SK-N-SH (cell line): ENCODE results near the gene MBP. TPM values are rescaled to one million over a fixed set of nuclear protein-coding genes. Genes with fewer than 3 reads are reported as not detected.

Experiments
- CTCF ChIA-PET: fragments of 300-600, 350-600 bp; formaldehyde crosslinking; extraction: SDS; loops from one replicate; lab custom pipeline; 2021; lab: Yijun Ruan, JAX
- POLR2A ChIA-PET: fragments of 350-600 bp; sonication (Branson Sonifier 250); formaldehyde crosslinking; extraction: SDS; loops from one replicate; lab custom pipeline; 2020; ENCODE audit warnings: antibody characterized with exemption, inconsistent platforms; lab: Yijun Ruan, JAX
- DNase-seq: peaks from one replicate; pipeline ENCODE4 v3.0.0; 2012
- H2AFZ ChIP-seq: fragments of 200-600 bp; sonication (generic); 2 replicates; pipeline ENCODE4 v1.8.1; 2016; ENCODE audit warnings: antibody characterized with exemption, mild to moderate bottlenecking, low read depth
- H3F3A ChIP-seq: fragments of 200-600 bp; sonication (generic); replicated peaks from 2 replicates; pipeline ENCODE3; 2016; ENCODE audit warnings: antibody characterized with exemption, mild to moderate bottlenecking; ENCODE audit not compliant: insufficient read depth
- H3K27ac ChIP-seq, 2 experiments: fragments of 200-500 bp in 1 of 2; fragments of 200-600 bp in 1 of 2; sonication (Bioruptor generic) in 1 of 2; sonication (generic), shearing (Covaris generic) in 1 of 2; 2 replicates each; pipeline versions ENCODE4 v1.5.1 to v1.6.1; 2014 to 2016; ENCODE audit warnings: low read depth in 2 of 2, inconsistent platforms in 1 of 2, low read length in 1 of 2, mild to moderate bottlenecking in 1 of 2, mixed read lengths in 1 of 2
- H3K27me3 ChIP-seq: fragments of 200-600 bp; sonication (generic), shearing (Covaris generic); 2 replicates; pipeline ENCODE4 v1.6.1; 2016; ENCODE audit warnings: mixed run types; ENCODE audit not compliant: insufficient read depth
- H3K36me3 ChIP-seq, 2 experiments: fragments of 200-500 bp in 1 of 2; fragments of 200-600 bp in 1 of 2; sonication (Bioruptor generic) in 1 of 2; sonication (generic) in 1 of 2; replicated peaks in 1 of 2; 2 replicates each; pipeline versions ENCODE3 to v1.5.1; 2014 to 2016; ENCODE audit warnings: low read length in 1 of 2, mild to moderate bottlenecking in 1 of 2; ENCODE audit not compliant: insufficient read depth in 2 of 2, control insufficient read depth in 1 of 2
- H3K4me1 ChIP-seq, 2 experiments: fragments of 200-500 bp in 1 of 2; fragments of 200-600 bp in 1 of 2; sonication (Bioruptor generic) in 1 of 2; sonication (generic), shearing (Covaris generic) in 1 of 2; 2 replicates each; pipeline versions ENCODE4 v1.5.1 to v1.6.1; 2014 to 2016; ENCODE audit warnings: low read depth in 1 of 2, low read length in 1 of 2, mixed run types in 1 of 2; ENCODE audit not compliant: insufficient read depth in 2 of 2, control insufficient read depth in 1 of 2
- H3K4me2 ChIP-seq: fragments of 200-600 bp; sonication (generic), shearing (Covaris generic); 2 replicates; pipeline ENCODE4 v1.6.1; 2017; ENCODE audit warnings: mixed run types
- H3K4me3 ChIP-seq, 2 experiments: fragments of 200-500 bp in 1 of 2; fragments of 200-600 bp in 1 of 2; sonication (Bioruptor generic) in 1 of 2; sonication (generic), shearing (Covaris generic) in 1 of 2; 2 replicates each; pipeline versions ENCODE4 v1.5.1 to v1.8.1; 2014 to 2016; ENCODE audit warnings: low read depth in 2 of 2, inconsistent platforms in 1 of 2, low read length in 1 of 2, mild to moderate bottlenecking in 1 of 2, mixed read lengths in 1 of 2, moderate library complexity in 1 of 2
- H3K79me2 ChIP-seq: fragments of 200-600 bp; sonication (generic); 2 replicates; pipeline ENCODE4 v1.8.1; 2017; ENCODE audit warnings: mild to moderate bottlenecking; ENCODE audit not compliant: insufficient read depth
- H3K9ac ChIP-seq: fragments of 200-600 bp; sonication (generic); 2 replicates; pipeline ENCODE4 v1.6.1; 2017; ENCODE audit warnings: mixed run types
- H3K9me2 ChIP-seq: fragments of 200-600 bp; sonication (generic); 2 replicates; pipeline ENCODE4 v1.6.1; 2017; ENCODE audit warnings: mixed run types
- H3K9me3 ChIP-seq: fragments of 200-600 bp; sonication (generic); 2 replicates; pipeline ENCODE4 v1.6.1; 2017; ENCODE audit warnings: mixed run types, mild to moderate bottlenecking, moderate library complexity
- H4K20me1 ChIP-seq: fragments of 200-600 bp; sonication (generic); 2 replicates; pipeline ENCODE4 v1.6.1; 2017; ENCODE audit warnings: mild to moderate bottlenecking, mixed run types; ENCODE audit not compliant: insufficient read depth
- EZH2phosphoT487 ChIP-seq: fragments of 200-600 bp; sonication (generic); IDR thresholded peaks from 2 replicates; pipeline ENCODE4 v1.6.1; 2017; ENCODE audit warnings: low read depth, mixed run types, mild to moderate bottlenecking, antibody characterized with exemption, moderate library complexity, borderline replicate concordance
- GABPA ChIP-seq: IDR thresholded peaks from 2 replicates; pipeline ENCODE4 v1.4.0; 2012; ENCODE audit warnings: low read depth, mild to moderate bottlenecking
- RAD21 ChIP-seq: IDR thresholded peaks from 2 replicates; pipeline ENCODE4 v1.6.1; 2012; ENCODE audit warnings: mild to moderate bottlenecking, low read length
- SIN3A ChIP-seq: IDR thresholded peaks from 2 replicates; pipeline ENCODE4 v1.6.1; 2012; ENCODE audit warnings: low read depth, mild to moderate bottlenecking, low read length, moderate library complexity, borderline replicate concordance
- SMC3 ChIP-seq: IDR thresholded peaks from 2 replicates; pipeline ENCODE4 v1.6.1; 2012; ENCODE audit warnings: low read depth, low read length, improper control_type of control experiment
- YY1 ChIP-seq: IDR thresholded peaks from 2 replicates; pipeline ENCODE4 v1.4.0; 2012; ENCODE audit warnings: low read depth, mild to moderate bottlenecking
- WGBS: methylation state at CpG from one replicate; pipeline ENCODE4 v1.1.6; 2017; ENCODE audit warnings: low lambda C conversion rate; 5-methylcytosine and 5-hydroxymethylcytosine counted together
- polyA plus RNA-seq, 3 experiments: library from polyadenylated mRNA; depleted of rRNA; stranded (reverse); fragments of >200 nt; gene quantifications; 2 replicates each; pipeline ENCODE4 v1.2.3, GENCODE V29; 2012
- TF ChIP-seq, protein P1 (sequence below): IDR thresholded peaks from 2 replicates; pipeline ENCODE4 v1.4.0; 2012; ENCODE audit warnings: low read depth, borderline replicate concordance
- TF ChIP-seq, protein P2 (sequence below): IDR thresholded peaks from 2 replicates; pipeline ENCODE4 v1.6.1; 2012; ENCODE audit warnings: mild to moderate bottlenecking, low read depth, low read length, moderate library complexity
- TF ChIP-seq, protein P3 (sequence below): fragments of 200-600 bp; sonication (generic); IDR thresholded peaks from 2 replicates; pipeline ENCODE4 v1.6.1; 2017; ENCODE audit warnings: antibody characterized with exemption, mild to moderate bottlenecking, moderate library complexity
- TF ChIP-seq, protein P4 (sequence below): IDR thresholded peaks from 2 replicates; pipeline ENCODE4; 2012

The MBP gene
- polyA plus RNA-seq, 1 of the 3 experiments (the other 2 are of a cell fraction): 1.6 TPM

DNA sequence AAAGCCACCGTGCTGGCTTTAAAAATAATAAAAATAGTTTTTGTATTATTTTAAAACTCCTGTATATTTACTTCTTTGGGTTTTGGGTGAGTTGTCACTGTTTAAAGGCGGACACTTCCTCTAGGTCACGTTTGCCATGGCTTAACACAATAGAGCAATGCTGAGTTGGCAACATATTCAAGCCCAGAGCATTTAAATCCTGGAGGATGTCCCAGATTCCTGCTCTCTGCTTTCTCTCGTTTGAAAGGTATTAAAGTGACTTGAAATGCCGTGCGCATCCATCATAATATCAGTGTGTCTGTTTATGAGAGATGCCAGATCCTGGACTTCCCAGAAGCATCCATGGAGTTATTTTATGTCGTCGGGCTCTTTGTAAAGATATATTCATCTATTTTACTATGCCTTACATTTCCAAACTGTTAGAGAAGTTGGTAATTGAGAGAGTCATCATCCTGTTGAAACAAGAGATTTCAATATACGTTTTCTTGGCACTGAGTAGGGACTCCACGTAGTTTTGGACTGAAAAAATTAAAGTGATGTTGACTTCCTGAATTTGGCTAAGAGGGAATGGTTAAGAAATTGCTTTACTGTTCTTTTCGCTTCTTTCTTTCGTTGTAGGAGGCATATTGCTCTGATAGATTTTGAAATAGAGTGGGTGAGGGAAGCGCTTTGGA is 159.6 kb downstream of the MBP start:
- no peak overlapping the region for H3K4me2 ChIP-seq
- CTCF ChIA-PET: no interaction called here
- H3K4me1 ChIP-seq: peaks cover 0 to 16% of the 10 kb centered on the region in 2 experiments; a peak in 1 of 4 replicates

More for the DNA sequence above, 159.6 kb downstream of the MBP start:
- no peak overlapping the region for H2AFZ ChIP-seq
- no peaks in the 10 kb centered on the region for H3K79me2 ChIP-seq
- no peak for DNase-seq
- peaks cover 13 to 18% of the 10 kb centered on the region in 2 experiments for H3K36me3 ChIP-seq
- peaks cover 5% of the 10 kb centered on the region for H3F3A ChIP-seq
- no peaks in the 10 kb centered on the region for H3K9me3 ChIP-seq
- H3K9me2 ChIP-seq: no peaks in the 10 kb centered on the region
- H3K27me3 ChIP-seq: no peaks in the 10 kb centered on the region
- POLR2A ChIA-PET: no interaction called here
- no peak overlapping the region for H3K27ac ChIP-seq
- H3K9ac ChIP-seq: no peak overlapping the region
- 84% methylated on average over 13 of the region's 13 CpGs for WGBS
- H3K4me3 ChIP-seq: no peak overlapping the region
- no peak for TF ChIP-seq SIN3A
- no peak for TF ChIP-seq GABPA
- TF ChIP-seq, protein P1, sequence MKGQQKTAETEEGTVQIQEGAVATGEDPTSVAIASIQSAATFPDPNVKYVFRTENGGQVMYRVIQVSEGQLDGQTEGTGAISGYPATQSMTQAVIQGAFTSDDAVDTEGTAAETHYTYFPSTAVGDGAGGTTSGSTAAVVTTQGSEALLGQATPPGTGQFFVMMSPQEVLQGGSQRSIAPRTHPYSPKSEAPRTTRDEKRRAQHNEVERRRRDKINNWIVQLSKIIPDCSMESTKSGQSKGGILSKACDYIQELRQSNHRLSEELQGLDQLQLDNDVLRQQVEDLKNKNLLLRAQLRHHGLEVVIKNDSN: no peak
- no peak for TF ChIP-seq SMC3
- no peak for TF ChIP-seq EZH2phosphoT487
- TF ChIP-seq, protein P2, sequence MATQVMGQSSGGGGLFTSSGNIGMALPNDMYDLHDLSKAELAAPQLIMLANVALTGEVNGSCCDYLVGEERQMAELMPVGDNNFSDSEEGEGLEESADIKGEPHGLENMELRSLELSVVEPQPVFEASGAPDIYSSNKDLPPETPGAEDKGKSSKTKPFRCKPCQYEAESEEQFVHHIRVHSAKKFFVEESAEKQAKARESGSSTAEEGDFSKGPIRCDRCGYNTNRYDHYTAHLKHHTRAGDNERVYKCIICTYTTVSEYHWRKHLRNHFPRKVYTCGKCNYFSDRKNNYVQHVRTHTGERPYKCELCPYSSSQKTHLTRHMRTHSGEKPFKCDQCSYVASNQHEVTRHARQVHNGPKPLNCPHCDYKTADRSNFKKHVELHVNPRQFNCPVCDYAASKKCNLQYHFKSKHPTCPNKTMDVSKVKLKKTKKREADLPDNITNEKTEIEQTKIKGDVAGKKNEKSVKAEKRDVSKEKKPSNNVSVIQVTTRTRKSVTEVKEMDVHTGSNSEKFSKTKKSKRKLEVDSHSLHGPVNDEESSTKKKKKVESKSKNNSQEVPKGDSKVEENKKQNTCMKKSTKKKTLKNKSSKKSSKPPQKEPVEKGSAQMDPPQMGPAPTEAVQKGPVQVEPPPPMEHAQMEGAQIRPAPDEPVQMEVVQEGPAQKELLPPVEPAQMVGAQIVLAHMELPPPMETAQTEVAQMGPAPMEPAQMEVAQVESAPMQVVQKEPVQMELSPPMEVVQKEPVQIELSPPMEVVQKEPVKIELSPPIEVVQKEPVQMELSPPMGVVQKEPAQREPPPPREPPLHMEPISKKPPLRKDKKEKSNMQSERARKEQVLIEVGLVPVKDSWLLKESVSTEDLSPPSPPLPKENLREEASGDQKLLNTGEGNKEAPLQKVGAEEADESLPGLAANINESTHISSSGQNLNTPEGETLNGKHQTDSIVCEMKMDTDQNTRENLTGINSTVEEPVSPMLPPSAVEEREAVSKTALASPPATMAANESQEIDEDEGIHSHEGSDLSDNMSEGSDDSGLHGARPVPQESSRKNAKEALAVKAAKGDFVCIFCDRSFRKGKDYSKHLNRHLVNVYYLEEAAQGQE: no peak
- no peak for TF ChIP-seq YY1
- TF ChIP-seq, protein P3, sequence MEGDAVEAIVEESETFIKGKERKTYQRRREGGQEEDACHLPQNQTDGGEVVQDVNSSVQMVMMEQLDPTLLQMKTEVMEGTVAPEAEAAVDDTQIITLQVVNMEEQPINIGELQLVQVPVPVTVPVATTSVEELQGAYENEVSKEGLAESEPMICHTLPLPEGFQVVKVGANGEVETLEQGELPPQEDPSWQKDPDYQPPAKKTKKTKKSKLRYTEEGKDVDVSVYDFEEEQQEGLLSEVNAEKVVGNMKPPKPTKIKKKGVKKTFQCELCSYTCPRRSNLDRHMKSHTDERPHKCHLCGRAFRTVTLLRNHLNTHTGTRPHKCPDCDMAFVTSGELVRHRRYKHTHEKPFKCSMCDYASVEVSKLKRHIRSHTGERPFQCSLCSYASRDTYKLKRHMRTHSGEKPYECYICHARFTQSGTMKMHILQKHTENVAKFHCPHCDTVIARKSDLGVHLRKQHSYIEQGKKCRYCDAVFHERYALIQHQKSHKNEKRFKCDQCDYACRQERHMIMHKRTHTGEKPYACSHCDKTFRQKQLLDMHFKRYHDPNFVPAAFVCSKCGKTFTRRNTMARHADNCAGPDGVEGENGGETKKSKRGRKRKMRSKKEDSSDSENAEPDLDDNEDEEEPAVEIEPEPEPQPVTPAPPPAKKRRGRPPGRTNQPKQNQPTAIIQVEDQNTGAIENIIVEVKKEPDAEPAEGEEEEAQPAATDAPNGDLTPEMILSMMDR: no peak
- TF ChIP-seq, protein P4, sequence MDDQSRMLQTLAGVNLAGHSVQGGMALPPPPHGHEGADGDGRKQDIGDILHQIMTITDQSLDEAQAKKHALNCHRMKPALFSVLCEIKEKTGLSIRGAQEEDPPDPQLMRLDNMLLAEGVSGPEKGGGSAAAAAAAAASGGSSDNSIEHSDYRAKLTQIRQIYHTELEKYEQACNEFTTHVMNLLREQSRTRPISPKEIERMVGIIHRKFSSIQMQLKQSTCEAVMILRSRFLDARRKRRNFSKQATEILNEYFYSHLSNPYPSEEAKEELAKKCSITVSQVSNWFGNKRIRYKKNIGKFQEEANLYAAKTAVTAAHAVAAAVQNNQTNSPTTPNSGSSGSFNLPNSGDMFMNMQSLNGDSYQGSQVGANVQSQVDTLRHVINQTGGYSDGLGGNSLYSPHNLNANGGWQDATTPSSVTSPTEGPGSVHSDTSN: no peak
- TF ChIP-seq RAD21: no peak
- H4K20me1 ChIP-seq: no peaks in the 10 kb centered on the region
